CD4-positive, alpha-beta memory T cell (primary cell): ENCODE data around the gene CYB5R2. TPM values are rescaled to one million over a fixed set of nuclear protein-coding genes. Genes with fewer than 3 reads are reported as not detected.

Experiments used
- CTCF ChIA-PET: fragments of 350-600 bp; sonication (Branson Sonifier 250); formaldehyde crosslinking; loops from one replicate; lab custom pipeline; 2021; ENCODE audit warnings: inconsistent platforms; ENCODE audit not compliant: partially characterized antibody; lab: Charles Lee
- POLR2A ChIA-PET: fragments of 350-600 bp; sonication (Branson Sonifier 250); formaldehyde crosslinking; loops from one replicate; lab custom pipeline; 2021; ENCODE audit not compliant: partially characterized antibody; lab: Charles Lee
- DNase-seq, 5 donors: peaks; one replicate each; pipeline versions ENCODE4 v3.0.0 to v3.0.0-alpha.2; 2020 to 2022; ENCODE audit warnings: mixed read lengths in 1 of 5
- H3K27ac ChIP-seq: one replicate; pipeline ENCODE4 v1.7.0; 2013; ENCODE audit warnings: low read depth, low read length
- H3K27me3 ChIP-seq: 2 replicates; pipeline ENCODE4 v1.7.0; 2013; ENCODE audit warnings: mild to moderate bottlenecking, low read length, moderate library complexity; ENCODE audit not compliant: insufficient read depth
- H3K36me3 ChIP-seq: 2 replicates; pipeline ENCODE4 v1.7.0; 2013; ENCODE audit warnings: mild to moderate bottlenecking, low read length, moderate library complexity; ENCODE audit not compliant: insufficient read depth
- H3K4me1 ChIP-seq: 2 replicates; pipeline ENCODE4 v1.7.0; 2013; ENCODE audit warnings: mild to moderate bottlenecking, low read length, moderate library complexity; ENCODE audit not compliant: insufficient read depth
- H3K4me3 ChIP-seq, 2 donors: one replicate each; pipeline ENCODE4 v1.7.0; 2013; ENCODE audit warnings: low read length in 2 of 2, mild to moderate bottlenecking in 1 of 2
- H3K9me3 ChIP-seq, 2 donors: one replicate each; pipeline ENCODE4 v1.7.0; 2013; ENCODE audit warnings: low read length in 2 of 2, control low read depth in 1 of 2; ENCODE audit not compliant: control insufficient read depth in 1 of 2
- H3K27ac Mint-ChIP-seq, 7 donors: one replicate each; pipeline ENCODE4 v1.8.0; 2020 to 2021; ENCODE audit warnings: mixed read lengths in 7 of 7, mild to moderate bottlenecking in 6 of 7, inconsistent platforms in 3 of 7, moderate library complexity in 3 of 7
- H3K27me3 Mint-ChIP-seq, 2 donors: one replicate each; pipeline ENCODE4 v1.8.0; 2020 to 2021; ENCODE audit warnings: mixed read lengths in 2 of 2
- H3K36me3 Mint-ChIP-seq, 2 donors: one replicate each; pipeline ENCODE4 v1.8.0; 2020 to 2021; ENCODE audit warnings: mixed read lengths in 2 of 2, inconsistent platforms in 1 of 2, mild to moderate bottlenecking in 1 of 2
- H3K4me1 Mint-ChIP-seq, 4 donors: one replicate each; pipeline ENCODE4 v1.8.0; 2020 to 2021; ENCODE audit warnings: mixed read lengths in 4 of 4, mild to moderate bottlenecking in 1 of 4
- H3K4me3 Mint-ChIP-seq, 8 donors: one replicate each; pipeline ENCODE4 v1.8.0; 2020 to 2021; ENCODE audit warnings: mixed read lengths in 8 of 8, mild to moderate bottlenecking in 7 of 8, moderate library complexity in 6 of 8, inconsistent platforms in 3 of 8
- H3K9me3 Mint-ChIP-seq, 8 donors: one replicate each; pipeline ENCODE4 v1.8.0; 2020 to 2021; ENCODE audit warnings: mixed read lengths in 8 of 8, mild to moderate bottlenecking in 5 of 8, inconsistent platforms in 3 of 8, moderate library complexity in 1 of 8
- intact Hi-C: fragments of 100-400 bp; cut with micrococcal nuclease; formaldehyde crosslinking; loops from one replicate; pipeline ENCODE4 v1.15.1; 2023
- polyA plus RNA-seq, 2 donors: library from polyadenylated mRNA; unstranded; fragments of 300-500 nt; fragmentation: Illumina TruSeq; gene quantifications; one replicate each; pipeline ENCODE4 v1.2.3, GENCODE V29; 2021
- total RNA-seq, 2 experiments: library from RNA; stranded (reverse); gene quantifications; one replicate each; pipeline ENCODE4 v1.2.3, GENCODE V29; 2021

Gene CYB5R2
- total and polyA plus RNA-seq, 4 experiments from 2014 or later = 0.17 TPM; not detected in 3

DNA sequence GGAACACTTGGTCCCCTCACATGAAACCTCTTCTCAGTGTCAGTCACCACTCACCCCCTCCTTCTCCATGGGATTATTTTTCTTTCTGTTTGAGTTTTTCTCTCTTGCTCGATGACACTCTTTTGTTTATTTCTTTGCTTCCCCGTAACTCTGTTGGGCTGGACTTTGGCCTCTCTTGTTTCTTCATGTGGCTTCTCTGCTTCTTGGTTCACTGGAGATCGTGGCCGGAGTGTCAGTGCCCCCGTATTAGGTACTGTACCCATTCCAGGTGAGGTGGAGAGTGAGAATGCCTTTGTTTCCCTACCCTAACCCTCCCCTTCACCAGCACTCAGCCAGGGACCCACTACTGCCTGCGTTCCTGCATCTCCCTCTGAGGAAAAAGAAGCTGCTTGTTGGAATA lies 32.5 kb downstream of the CYB5R2 start:
- no peak overlapping the region for H3K27ac Mint-ChIP-seq
- CTCF ChIA-PET = no interaction called here
- Histone ChIP-seq H3K4me1 (no peaks in the 10 kb centered on the region), H3K9me3 (no peaks in the 10 kb centered on the region), H3K36me3 (peaks cover 5% of the 10 kb centered on the region), H3K27me3 (no peaks in the 10 kb centered on the region), H3K4me3 (no peak overlapping the region), H3K27ac (no peak overlapping the region)
- no peaks in the 10 kb centered on the region for H3K9me3 Mint-ChIP-seq
- intact Hi-C loops = no loop called here
- POLR2A ChIA-PET = no interaction called here
- DNase-seq = no peak
- H3K4me1 Mint-ChIP-seq = no peaks in the 10 kb centered on the region
- H3K4me3 Mint-ChIP-seq = no peak overlapping the region
- H3K27me3 Mint-ChIP-seq = no peaks in the 10 kb centered on the region
- peaks cover 62 to 77% of the 10 kb centered on the region in 2 donors for H3K36me3 Mint-ChIP-seq

DNA sequence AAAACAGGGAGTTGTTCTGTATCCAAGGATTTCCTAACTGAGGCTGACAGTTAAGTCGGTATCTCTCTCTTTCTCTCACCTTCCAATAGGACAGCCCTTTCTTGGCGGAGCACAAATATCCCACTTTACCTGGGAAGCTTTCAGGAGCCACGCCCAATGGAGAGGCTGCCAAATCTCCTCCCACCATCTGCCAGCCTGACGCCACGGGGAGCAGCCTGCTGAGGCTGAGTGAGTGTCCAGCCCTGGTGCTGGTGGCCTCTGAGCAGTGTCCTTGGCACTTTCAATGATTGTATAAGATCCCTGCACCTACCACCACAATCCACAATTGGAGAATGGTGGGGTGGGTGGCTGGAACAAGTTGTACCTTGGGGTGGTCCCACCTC lies 33.7 kb downstream of the CYB5R2 start:
- Histone ChIP-seq H3K36me3 (peaks cover 5% of the 10 kb centered on the region), H3K4me3 (no peak overlapping the region), H3K27me3 (no peaks in the 10 kb centered on the region), H3K27ac (no peak overlapping the region), H3K9me3 (no peaks in the 10 kb centered on the region), H3K4me1 (no peaks in the 10 kb centered on the region)
- CTCF ChIA-PET = interaction anchor here (0.7 to 0.8 kb wide), 2 partner anchors 18 to 26 kb away, joined by 3 read pairs; no protein-coding TSS in a partner anchor
- Mint-ChIP-seq H3K4me3 (no peak overlapping the region), H3K36me3 (peaks cover 67 to 83% of the 10 kb centered on the region in 2 donors), H3K4me1 (no peaks in the 10 kb centered on the region), H3K9me3 (no peaks in the 10 kb centered on the region), H3K27ac (no peak overlapping the region), H3K27me3 (no peaks in the 10 kb centered on the region)
- intact Hi-C loops = no loop called here
- DNase-seq = no peak
- POLR2A ChIA-PET = no interaction called here

DNA sequence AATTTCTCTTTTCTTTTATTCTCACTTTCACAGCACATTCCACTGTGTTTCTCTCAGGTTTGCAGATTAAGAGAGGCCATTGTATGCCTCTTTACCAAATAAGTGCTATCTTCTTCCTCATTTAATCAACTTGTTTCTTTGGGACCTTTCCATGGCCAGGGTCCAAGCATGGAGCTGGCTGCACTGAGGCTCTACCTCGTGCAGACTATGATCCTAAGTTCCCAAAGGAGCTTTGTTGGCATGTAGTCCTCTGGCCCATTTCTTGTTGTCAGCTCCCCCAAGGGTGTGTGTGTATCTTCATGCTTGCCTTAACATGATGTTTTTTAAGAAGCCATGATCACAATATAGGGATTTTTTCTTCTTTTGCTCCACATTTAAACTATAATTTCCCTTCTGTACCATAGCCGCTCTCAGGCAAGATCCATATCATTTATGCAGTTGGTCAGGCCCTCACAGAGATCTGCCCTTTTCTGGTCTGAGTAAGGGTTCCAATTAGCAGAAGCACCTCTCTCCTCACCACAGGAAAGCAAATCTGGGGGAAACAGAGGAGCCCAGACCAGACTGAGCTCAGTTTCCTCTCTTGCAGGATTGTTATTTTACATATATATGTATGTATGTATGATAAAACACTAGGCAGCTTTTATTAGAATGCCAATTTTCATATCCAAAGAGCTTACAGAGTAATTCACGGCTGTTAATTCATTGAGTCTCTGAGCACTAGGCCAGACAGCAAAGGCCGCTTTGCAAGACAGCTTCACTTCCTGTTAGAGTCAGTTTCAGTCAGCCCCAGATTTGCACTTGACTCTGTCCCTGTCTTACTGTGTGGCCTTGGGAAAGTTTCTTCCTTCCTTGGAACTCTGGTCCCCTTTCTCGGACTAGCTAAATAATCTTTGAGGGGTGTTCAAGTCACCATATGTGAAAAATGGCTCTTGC lies 34.3 kb downstream of the CYB5R2 start:
- H3K9me3 Mint-ChIP-seq = no peaks in the 10 kb centered on the region
- CTCF ChIA-PET = interaction anchor here (0.7 to 1.1 kb wide), 3 partner anchors 18 to 26 kb away, joined by 3 read pairs; no protein-coding TSS in a partner anchor
- H3K27ac ChIP-seq = no peak overlapping the region
- H3K27me3 ChIP-seq = no peaks in the 10 kb centered on the region
- H3K4me3 Mint-ChIP-seq = no peak overlapping the region
- H3K9me3 ChIP-seq = no peaks in the 10 kb centered on the region
- POLR2A ChIA-PET = no interaction called here
- peaks cover 70 to 85% of the 10 kb centered on the region in 2 donors for H3K36me3 Mint-ChIP-seq
- no peaks in the 10 kb centered on the region for H3K4me1 ChIP-seq
- intact Hi-C loops = no loop called here
- H3K27ac Mint-ChIP-seq = peak overlapping the region in 1 of 7 donors; percentile 57
- H3K4me3 ChIP-seq = no peak overlapping the region
- H3K4me1 Mint-ChIP-seq = no peaks in the 10 kb centered on the region
- DNase-seq = no peak
- no peaks in the 10 kb centered on the region for H3K27me3 Mint-ChIP-seq
- peaks cover 5% of the 10 kb centered on the region for H3K36me3 ChIP-seq

DNA sequence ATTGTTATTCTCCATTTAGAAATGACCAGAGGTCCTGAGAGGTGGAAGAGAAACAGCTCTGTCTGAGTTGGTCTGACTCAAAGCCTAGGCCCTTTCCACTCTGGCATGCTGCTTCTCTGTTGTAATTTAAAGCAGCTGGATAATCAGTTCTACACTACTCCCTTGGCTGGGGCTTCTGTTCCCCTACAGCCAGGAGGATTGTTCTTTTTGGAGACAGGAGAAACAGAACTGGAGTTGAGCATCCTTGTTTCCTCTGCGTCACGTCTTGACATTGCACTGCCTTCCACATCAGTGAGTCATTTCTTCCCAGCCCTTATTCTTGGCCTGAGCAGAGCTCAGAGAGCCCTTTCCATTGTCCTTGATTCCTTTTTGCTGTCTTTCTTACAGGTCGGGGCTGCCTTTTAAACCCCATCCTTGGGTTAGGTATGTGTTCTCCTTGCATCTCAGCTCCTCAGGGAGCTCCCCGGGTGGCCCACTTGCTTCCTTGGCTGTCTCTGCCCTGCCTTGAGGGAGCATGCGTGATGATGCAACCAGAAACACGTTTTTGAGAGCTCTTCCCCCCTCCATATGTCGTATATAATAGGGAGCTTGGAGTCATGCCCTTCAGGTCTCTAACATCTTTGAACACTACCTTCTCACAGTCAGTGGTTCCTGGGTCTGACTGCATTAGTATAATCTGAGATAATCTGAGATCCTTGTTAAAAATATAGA lies 35.7 kb downstream of the CYB5R2 start:
- CTCF ChIA-PET = interaction anchor here (1.0 to 1.1 kb wide), 3 partner anchors 20 to 825 kb away, joined by 3 read pairs; no protein-coding TSS in a partner anchor
- no peaks in the 10 kb centered on the region for H3K27me3 Mint-ChIP-seq
- no peaks in the 10 kb centered on the region for H3K4me1 ChIP-seq
- no peak overlapping the region for H3K4me3 Mint-ChIP-seq
- intact Hi-C loops = no loop called here
- H3K36me3 Mint-ChIP-seq = peaks cover 79 to 89% of the 10 kb centered on the region in 2 donors
- peaks cover 5% of the 10 kb centered on the region for H3K36me3 ChIP-seq
- H3K9me3 Mint-ChIP-seq = no peaks in the 10 kb centered on the region
- H3K27me3 ChIP-seq = no peaks in the 10 kb centered on the region
- DNase-seq = no peak
- POLR2A ChIA-PET = no interaction called here
- H3K27ac Mint-ChIP-seq = peak overlapping the region in 1 of 7 donors; percentile 26
- no peaks in the 10 kb centered on the region for H3K4me1 Mint-ChIP-seq
- no peaks in the 10 kb centered on the region for H3K9me3 ChIP-seq
- H3K27ac ChIP-seq = no peak overlapping the region
- H3K4me3 ChIP-seq = no peak overlapping the region

DNA sequence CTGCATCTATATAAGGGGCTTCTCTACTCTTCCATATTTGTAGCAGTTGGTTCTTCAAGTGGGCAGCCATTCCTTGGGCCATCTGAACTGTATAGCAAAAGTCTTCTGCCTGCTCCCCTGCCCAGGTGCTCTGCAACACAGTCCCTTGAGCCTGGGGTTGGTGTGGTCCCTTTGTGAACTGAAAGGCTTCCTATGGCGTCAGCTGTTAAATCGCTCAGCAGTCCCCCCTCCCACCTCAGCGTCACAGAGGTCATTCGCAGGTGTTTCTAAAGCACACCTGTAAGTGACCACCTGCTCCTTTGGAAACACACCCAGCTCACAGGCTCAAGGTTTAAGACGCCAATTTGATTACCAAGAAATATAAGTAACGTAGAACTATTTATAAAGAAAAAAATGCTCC lies 37.0 kb downstream of the CYB5R2 start:
- H3K4me3 ChIP-seq = no peak overlapping the region
- Mint-ChIP-seq H3K4me3 (no peak overlapping the region), H3K27ac (peak overlapping the region in 1 of 7 donors; percentile 9), H3K4me1 (no peaks in the 10 kb centered on the region), H3K9me3 (no peaks in the 10 kb centered on the region), H3K27me3 (no peaks in the 10 kb centered on the region), H3K36me3 (peaks cover 79 to 89% of the 10 kb centered on the region in 2 donors)
- no peaks in the 10 kb centered on the region for H3K4me1 ChIP-seq
- no peaks in the 10 kb centered on the region for H3K36me3 ChIP-seq
- intact Hi-C loops = no loop called here
- no peak for DNase-seq
- POLR2A ChIA-PET = no interaction called here
- no peaks in the 10 kb centered on the region for H3K27me3 ChIP-seq
- no peak overlapping the region for H3K27ac ChIP-seq
- no peaks in the 10 kb centered on the region for H3K9me3 ChIP-seq
- CTCF ChIA-PET = no interaction called here

DNA sequence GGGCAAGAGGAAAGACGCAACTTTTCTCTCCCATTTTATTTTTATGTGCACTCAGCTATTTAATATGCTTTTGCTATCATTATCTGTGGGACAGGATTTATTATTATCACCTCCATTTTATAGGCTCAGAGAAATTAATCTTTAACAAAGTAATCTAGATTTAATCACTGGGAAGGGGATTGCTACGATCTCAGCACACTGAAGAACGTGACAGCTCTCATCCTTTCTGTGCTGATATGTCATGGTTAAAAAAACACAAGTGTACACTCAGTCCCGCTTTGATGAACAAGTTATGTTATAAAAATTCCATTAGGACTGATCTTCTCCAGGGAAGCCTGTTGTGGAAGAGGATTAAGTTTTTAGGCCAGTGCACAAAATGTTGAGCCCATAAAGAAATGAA lies 37.6 kb downstream of the CYB5R2 start:
- H3K4me1 ChIP-seq = no peaks in the 10 kb centered on the region
- ChIA-PET CTCF (no interaction called here), POLR2A (no interaction called here)
- H3K36me3 ChIP-seq = no peaks in the 10 kb centered on the region
- no peak overlapping the region for H3K4me3 Mint-ChIP-seq
- H3K4me3 ChIP-seq = no peak overlapping the region
- H3K9me3 Mint-ChIP-seq = no peaks in the 10 kb centered on the region
- no peaks in the 10 kb centered on the region for H3K9me3 ChIP-seq
- H3K27ac ChIP-seq = no peak overlapping the region
- no peak overlapping the region for H3K27ac Mint-ChIP-seq
- no peaks in the 10 kb centered on the region for H3K4me1 Mint-ChIP-seq
- intact Hi-C loops = no loop called here
- no peaks in the 10 kb centered on the region for H3K27me3 ChIP-seq
- DNase-seq = no peak
- H3K36me3 Mint-ChIP-seq = peaks cover 75 to 90% of the 10 kb centered on the region in 2 donors
- no peaks in the 10 kb centered on the region for H3K27me3 Mint-ChIP-seq

DNA sequence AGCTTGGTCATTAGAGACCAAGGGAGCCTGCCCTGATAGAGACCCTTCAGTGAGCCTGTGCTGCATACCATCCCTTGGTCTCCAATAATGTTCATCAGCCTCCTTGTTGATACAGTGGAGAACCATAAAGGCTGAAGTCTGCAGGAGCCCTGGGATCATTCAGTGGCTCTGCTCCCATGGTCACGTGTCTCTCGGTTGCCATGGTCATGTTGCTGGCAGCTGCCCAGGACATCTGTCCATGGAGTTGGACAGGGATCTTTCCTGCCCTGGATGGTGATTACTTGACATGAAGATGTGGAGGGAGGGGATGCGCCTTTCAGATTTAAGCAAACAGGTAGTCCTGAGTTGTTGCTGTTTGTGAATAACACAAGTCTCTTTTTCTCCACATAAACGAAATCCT lies 38.2 kb downstream of the CYB5R2 start:
- peaks cover 73 to 92% of the 10 kb centered on the region in 2 donors for H3K36me3 Mint-ChIP-seq

More for the DNA sequence above, 38.2 kb downstream of the CYB5R2 start:
- H3K4me3 ChIP-seq = no peak overlapping the region
- Mint-ChIP-seq H3K4me3 (no peak overlapping the region), H3K9me3 (no peaks in the 10 kb centered on the region), H3K27me3 (no peaks in the 10 kb centered on the region), H3K4me1 (no peaks in the 10 kb centered on the region), H3K27ac (no peak overlapping the region)
- H3K27ac ChIP-seq = no peak overlapping the region
- CTCF ChIA-PET = no interaction called here
- no peaks in the 10 kb centered on the region for H3K36me3 ChIP-seq
- H3K9me3 ChIP-seq = no peaks in the 10 kb centered on the region
- H3K4me1 ChIP-seq = no peaks in the 10 kb centered on the region
- intact Hi-C loops = no loop called here
- POLR2A ChIA-PET = no interaction called here
- no peaks in the 10 kb centered on the region for H3K27me3 ChIP-seq
- no peak for DNase-seq
